ENCODE data around the gene CATSPER4.
A peak's percentile ranks its signal among the peaks of the same experiment; 100 is the strongest.

The CATSPER4 gene

GRCh38 chr1:26190373-26190987 is at the start of gene CATSPER4:
Gene CATSPER4 (plus strand): TSS chr1:26190602. CDS start chr1:26190628, 26 bp downstream.
- no peak for DNase-seq (ENCODE audit: low read depth in 2 of 2, low spot score in 1 of 2)

GRCh38 chr1:26142159-26142558 is 48.2 kb upstream of the CATSPER4 start:
- no peak for DNase-seq (ENCODE audit: low read depth in 2 of 2, low spot score in 1 of 2)

GRCh38 chr1:26145041-26145959 is 45.1 kb upstream of the CATSPER4 start:
- peak; percentile 42 to 60 for DNase-seq (ENCODE audit: low read depth in 2 of 2, low spot score in 1 of 2)

- DNase-seq (ENCODE audit: low read depth in 2 of 2, low spot score in 1 of 2), result no peak
These were observed 44.5 kb upstream of the CATSPER4 start for GRCh38 chr1:26145960-26146294.

GRCh38 chr1:26148887-26149286 is 41.5 kb upstream of the CATSPER4 start:
- DNase-seq (ENCODE audit: low read depth in 2 of 2, low spot score in 1 of 2), result no peak

- DNase-seq (ENCODE audit: low read depth in 2 of 2, low spot score in 1 of 2), result no peak
These were observed 36.4 kb upstream of the CATSPER4 start for GRCh38 chr1:26153966-26154532.

GRCh38 chr1:26154750-26155149 is 35.7 kb upstream of the CATSPER4 start:
- DNase-seq (ENCODE audit: low read depth in 2 of 2, low spot score in 1 of 2), result no peak

- no peak for DNase-seq (ENCODE audit: low read depth in 2 of 2, low spot score in 1 of 2)
These were observed 34.8 kb upstream of the CATSPER4 start for GRCh38 chr1:26155370-26156284.

GRCh38 chr1:26156285-26157038 is 33.9 kb upstream of the CATSPER4 start:
- no peak for DNase-seq (ENCODE audit: low read depth in 2 of 2, low spot score in 1 of 2)

GRCh38 chr1:26158271-26158907 is 32.0 kb upstream of the CATSPER4 start:
- DNase-seq (ENCODE audit: low read depth in 2 of 2, low spot score in 1 of 2), result no peak

GRCh38 chr1:26158908-26159742 is 31.3 kb upstream of the CATSPER4 start, which contains the start of gene FAM110D:
Gene FAM110D (plus strand): TSS chr1:26159079. CDS start chr1:26161292, 2,213 bp downstream.
- DNase-seq (ENCODE audit: low read depth in 2 of 2, low spot score in 1 of 2), result no peak

GRCh38 chr1:26159743-26160039 is 30.7 kb upstream of the CATSPER4 start:
- no peak for DNase-seq (ENCODE audit: low read depth in 2 of 2, low spot score in 1 of 2)

GRCh38 chr1:26160527-26161414 is 29.6 kb upstream of the CATSPER4 start:
- DNase-seq (ENCODE audit: low read depth in 2 of 2, low spot score in 1 of 2), result no peak

- DNase-seq (ENCODE audit: low read depth in 2 of 2, low spot score in 1 of 2), result no peak
These were observed 28.8 kb upstream of the CATSPER4 start for GRCh38 chr1:26161415-26162219.

GRCh38 chr1:26162220-26162709 is 28.1 kb upstream of the CATSPER4 start:
- DNase-seq (ENCODE audit: low read depth in 2 of 2, low spot score in 1 of 2), result no peak

GRCh38 chr1:26163684-26164035 is 26.7 kb upstream of the CATSPER4 start:
- DNase-seq (ENCODE audit: low read depth in 2 of 2, low spot score in 1 of 2), result no peak
